K562 (cell line): ENCODE measurements around the gene DGCR6L. TPM values are rescaled to one million over a fixed set of nuclear protein-coding genes. Genes with fewer than 3 reads are reported as not detected.
A peak's percentile ranks its signal among the peaks of the same experiment; 100 is the strongest.

Experiments used
- CHCHD3 ChIP-seq: fragments of 250-450 bp; sonication (Bioruptor Pico); IDR thresholded peaks from 2 replicates; pipeline ENCODE4 v2.1.2; 2022; ENCODE audit warnings: mild to moderate bottlenecking
- FOXM1 ChIP-seq, 2 experiments: fragments of 450-650 bp in 1 of 2; sonication (generic) in 1 of 2; formaldehyde crosslinking in 1 of 2; IDR thresholded peaks; 2 replicates each; pipeline versions ENCODE4 v1.6.1 to v1.9.0; 2017 to 2022; ENCODE audit warnings: low read depth in 2 of 2, mild to moderate bottlenecking in 2 of 2, missing genetic modification reagents in 1 of 2, moderate library complexity in 1 of 2
- GATAD2B ChIP-seq: fragments of 450-650 bp; IDR thresholded peaks from 2 replicates; pipeline ENCODE4 v1.6.1; 2017; ENCODE audit warnings: mild to moderate bottlenecking, borderline replicate concordance
- HNRNPK ChIP-seq: fragments of 200-400 bp; formaldehyde crosslinking; IDR thresholded peaks from one replicate; pipeline ENCODE4 v1.6.1; 2018; ENCODE audit warnings: mild to moderate bottlenecking, low read depth, low read length; ENCODE audit not compliant: poor library complexity, severe bottlenecking
- JUNB ChIP-seq: fragments of 450-650 bp; formaldehyde crosslinking; conservative IDR thresholded peaks from 2 replicates; pipeline ENCODE4 v1.4.0; 2020; ENCODE audit warnings: mild to moderate bottlenecking
- KAT8 ChIP-seq: fragments of 450-650 bp; IDR thresholded peaks from 2 replicates; pipeline ENCODE4 v1.6.1; 2016; ENCODE audit warnings: low read depth, mild to moderate bottlenecking
- NR2C1 ChIP-seq, 2 experiments: fragments of 450-650 bp; IDR thresholded peaks; 2 replicates each; pipeline ENCODE4 v1.6.1; 2017; ENCODE audit warnings: mild to moderate bottlenecking in 2 of 2, antibody characterized with exemption in 1 of 2, inconsistent platforms in 1 of 2, missing compliant biosample characterization in 1 of 2, missing genetic modification characterization in 1 of 2
- NR3C1 ChIP-seq: sonication (generic); formaldehyde crosslinking; IDR thresholded peaks from 2 replicates; pipeline ENCODE4 v1.8.1; 2022; ENCODE audit warnings: missing genetic modification reagents
- PRPF4 ChIP-seq: fragments of 200-400 bp; formaldehyde crosslinking; IDR thresholded peaks from one replicate; pipeline ENCODE4 v1.6.1; 2017; ENCODE audit warnings: low read length, low read depth, mild to moderate bottlenecking; ENCODE audit not compliant: insufficient read depth, poor library complexity, severe bottlenecking
- TCF7 ChIP-seq: sonication (generic); IDR thresholded peaks from 2 replicates; pipeline ENCODE4 v1.6.1; 2016; ENCODE audit warnings: antibody characterized with exemption, borderline replicate concordance
- U2AF2 ChIP-seq: fragments of 200-400 bp; formaldehyde crosslinking; optimal IDR thresholded peaks from 2 replicates; pipeline ENCODE3; 2017; ENCODE audit warnings: low read depth, mild to moderate bottlenecking, low read length
- ZBED1 ChIP-seq: IDR thresholded peaks from 2 replicates; pipeline ENCODE4 v1.6.1; 2014
- ZBTB7A ChIP-seq: IDR thresholded peaks from 2 replicates; pipeline ENCODE4 v1.6.1; 2011; ENCODE audit warnings: low read depth, mild to moderate bottlenecking, low read length, moderate library complexity, borderline replicate concordance; ENCODE audit not compliant: control insufficient read depth
- ZNF140 ChIP-seq: fragments of 250-450 bp; sonication (Bioruptor Pico); IDR thresholded peaks from 2 replicates; pipeline ENCODE4 v1.8.0; 2021; ENCODE audit warnings: moderate library complexity, mild to moderate bottlenecking, inconsistent platforms
- ZNF175 ChIP-seq: fragments of 200-800 bp; sonication (Bioruptor generic); IDR thresholded peaks from 2 replicates; pipeline ENCODE4 v1.6.1; 2016; ENCODE audit warnings: low read depth, mild to moderate bottlenecking, missing genetic modification characterization, missing compliant biosample characterization
- ZNF695 ChIP-seq: fragments of 450-650 bp; formaldehyde crosslinking; IDR thresholded peaks from 2 replicates; pipeline ENCODE4 v1.4.0; 2020; ENCODE audit warnings: mild to moderate bottlenecking, moderate library complexity
- ZNF76 ChIP-seq: fragments of 250-450 bp; sonication (Bioruptor Pico); IDR thresholded peaks from 2 replicates; pipeline ENCODE4 v1.4.0; 2020; ENCODE audit warnings: mild to moderate bottlenecking, moderate library complexity, borderline replicate concordance
- polyA plus RNA-seq, 8 experiments: library from polyadenylated mRNA; depleted of rRNA in 4 of 8; stranded (reverse) in 5 of 8; unstranded in 3 of 8; fragments of >200 nt; fragmentation: Nextera tagmentation in 2 of 8; fragmentation: Illumina TruSeq in 1 of 8; extraction: Ambion mirVana in 2 of 8; extraction: Trizol in 1 of 8; gene quantifications; 2 replicates each; pipeline versions ENCODE4 v1.2.1 to v1.2.3, GENCODE V29; 2011 to 2014; ENCODE audit warnings: inconsistent platforms in 1 of 8, missing spikeins in 1 of 8
- total RNA-seq, 7 experiments: library from RNA; depleted of rRNA in 6 of 7; stranded (reverse); fragments of >200 nt in 6 of 7; fragmentation: Illumina TruSeq in 2 of 7; extraction: Trizol in 2 of 7; gene quantifications; 2 replicates each; pipeline versions ENCODE4 v1.2.1 to v1.2.3, GENCODE V29; 2011 to 2021; ENCODE audit warnings: low replicate concordance in 1 of 7
- TF ChIP-seq, protein P1 (sequence below): conservative IDR thresholded peaks from 2 replicates; pipeline ENCODE4 v1.6.1; 2011; ENCODE audit warnings: low read depth, mild to moderate bottlenecking, low read length; ENCODE audit not compliant: control insufficient read depth
- TF ChIP-seq, protein P2 (sequence below): fragments of 200-400 bp; formaldehyde crosslinking; IDR thresholded peaks from 2 replicates; pipeline ENCODE4 v1.6.1; 2017; ENCODE audit warnings: mild to moderate bottlenecking, low read depth, low read length, moderate library complexity
- TF ChIP-seq, protein P3 (sequence below): fragments of 250-450 bp; sonication (Bioruptor Pico); IDR thresholded peaks from 2 replicates; pipeline ENCODE4 v1.9.0; 2021; ENCODE audit warnings: mild to moderate bottlenecking, inconsistent platforms
- TF ChIP-seq, protein P4 (sequence below): IDR thresholded peaks from 2 replicates; pipeline ENCODE4 v1.6.1; 2016; ENCODE audit warnings: missing genetic modification characterization, missing compliant biosample characterization

DGCR6L gene
- total and polyA plus RNA-seq, 9 of the 15 experiments (the other 6 are each of a cell fraction or from before 2014, with no cell fraction given): 3.6 to 151 (median 51.0) TPM

DNA sequence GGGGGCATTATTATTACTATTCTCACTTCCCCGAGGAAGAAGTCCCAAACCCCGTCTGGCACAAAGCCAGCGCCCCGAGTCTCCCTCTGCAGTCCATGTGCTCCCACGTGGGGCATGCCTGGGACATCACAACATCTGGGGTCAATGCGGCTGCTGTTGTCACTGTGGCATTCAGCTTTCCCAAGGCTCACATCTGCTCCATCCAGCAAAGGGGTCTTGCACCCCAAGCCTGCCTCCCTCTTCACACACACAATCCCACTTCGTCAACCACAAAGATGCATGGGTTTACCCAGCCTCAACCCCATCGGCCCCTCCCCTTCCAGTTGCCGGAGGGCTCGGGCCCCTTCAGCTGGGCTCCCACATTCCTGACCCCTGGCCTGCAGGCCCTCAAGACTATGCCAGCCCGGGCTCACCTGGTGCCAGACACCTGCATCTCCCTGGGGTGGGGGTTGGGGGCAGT lies 28.2 kb downstream of the DGCR6L start (continued):
- TF ChIP-seq TCF7: no peak
- TF ChIP-seq ZNF140 (CRISPR knock-in tag): no peak
- no peak for TF ChIP-seq GATAD2B
- no peak for TF ChIP-seq KAT8
- TF ChIP-seq ZNF76 (CRISPR knock-in tag): no peak
- TF ChIP-seq, protein P1, sequence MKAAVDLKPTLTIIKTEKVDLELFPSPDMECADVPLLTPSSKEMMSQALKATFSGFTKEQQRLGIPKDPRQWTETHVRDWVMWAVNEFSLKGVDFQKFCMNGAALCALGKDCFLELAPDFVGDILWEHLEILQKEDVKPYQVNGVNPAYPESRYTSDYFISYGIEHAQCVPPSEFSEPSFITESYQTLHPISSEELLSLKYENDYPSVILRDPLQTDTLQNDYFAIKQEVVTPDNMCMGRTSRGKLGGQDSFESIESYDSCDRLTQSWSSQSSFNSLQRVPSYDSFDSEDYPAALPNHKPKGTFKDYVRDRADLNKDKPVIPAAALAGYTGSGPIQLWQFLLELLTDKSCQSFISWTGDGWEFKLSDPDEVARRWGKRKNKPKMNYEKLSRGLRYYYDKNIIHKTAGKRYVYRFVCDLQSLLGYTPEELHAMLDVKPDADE: 0 out of 2 replicates have a peak, but pooled peaks have one; percentile 52
- TF ChIP-seq ZNF695 (CRISPR knock-in tag): no peak
- 0 out of 2 replicates have a peak, but pooled peaks have one; percentile 45 for TF ChIP-seq ZBTB7A
- 0 out of 2 replicates have a peak, but pooled peaks have one; percentile 25 for TF ChIP-seq CHCHD3 (CRISPR knock-in tag)
- no peak for TF ChIP-seq NR2C1 (IDR thresholded peaks at IDR 0.05)
- TF ChIP-seq NR2C1 (tag; IDR thresholded peaks at IDR 0.05): no peak
- TF ChIP-seq, protein P2, sequence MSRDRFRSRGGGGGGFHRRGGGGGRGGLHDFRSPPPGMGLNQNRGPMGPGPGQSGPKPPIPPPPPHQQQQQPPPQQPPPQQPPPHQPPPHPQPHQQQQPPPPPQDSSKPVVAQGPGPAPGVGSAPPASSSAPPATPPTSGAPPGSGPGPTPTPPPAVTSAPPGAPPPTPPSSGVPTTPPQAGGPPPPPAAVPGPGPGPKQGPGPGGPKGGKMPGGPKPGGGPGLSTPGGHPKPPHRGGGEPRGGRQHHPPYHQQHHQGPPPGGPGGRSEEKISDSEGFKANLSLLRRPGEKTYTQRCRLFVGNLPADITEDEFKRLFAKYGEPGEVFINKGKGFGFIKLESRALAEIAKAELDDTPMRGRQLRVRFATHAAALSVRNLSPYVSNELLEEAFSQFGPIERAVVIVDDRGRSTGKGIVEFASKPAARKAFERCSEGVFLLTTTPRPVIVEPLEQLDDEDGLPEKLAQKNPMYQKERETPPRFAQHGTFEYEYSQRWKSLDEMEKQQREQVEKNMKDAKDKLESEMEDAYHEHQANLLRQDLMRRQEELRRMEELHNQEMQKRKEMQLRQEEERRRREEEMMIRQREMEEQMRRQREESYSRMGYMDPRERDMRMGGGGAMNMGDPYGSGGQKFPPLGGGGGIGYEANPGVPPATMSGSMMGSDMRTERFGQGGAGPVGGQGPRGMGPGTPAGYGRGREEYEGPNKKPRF: no peak
- TF ChIP-seq U2AF2: no peak
- TF ChIP-seq JUNB (CRISPR knock-in tag): no peak
- no peak for TF ChIP-seq ZNF175 (CRISPR knock-in tag)
- TF ChIP-seq ZBED1: no peak
- TF ChIP-seq NR3C1 (CRISPR knock-in tag): no peak
- TF ChIP-seq, protein P3, sequence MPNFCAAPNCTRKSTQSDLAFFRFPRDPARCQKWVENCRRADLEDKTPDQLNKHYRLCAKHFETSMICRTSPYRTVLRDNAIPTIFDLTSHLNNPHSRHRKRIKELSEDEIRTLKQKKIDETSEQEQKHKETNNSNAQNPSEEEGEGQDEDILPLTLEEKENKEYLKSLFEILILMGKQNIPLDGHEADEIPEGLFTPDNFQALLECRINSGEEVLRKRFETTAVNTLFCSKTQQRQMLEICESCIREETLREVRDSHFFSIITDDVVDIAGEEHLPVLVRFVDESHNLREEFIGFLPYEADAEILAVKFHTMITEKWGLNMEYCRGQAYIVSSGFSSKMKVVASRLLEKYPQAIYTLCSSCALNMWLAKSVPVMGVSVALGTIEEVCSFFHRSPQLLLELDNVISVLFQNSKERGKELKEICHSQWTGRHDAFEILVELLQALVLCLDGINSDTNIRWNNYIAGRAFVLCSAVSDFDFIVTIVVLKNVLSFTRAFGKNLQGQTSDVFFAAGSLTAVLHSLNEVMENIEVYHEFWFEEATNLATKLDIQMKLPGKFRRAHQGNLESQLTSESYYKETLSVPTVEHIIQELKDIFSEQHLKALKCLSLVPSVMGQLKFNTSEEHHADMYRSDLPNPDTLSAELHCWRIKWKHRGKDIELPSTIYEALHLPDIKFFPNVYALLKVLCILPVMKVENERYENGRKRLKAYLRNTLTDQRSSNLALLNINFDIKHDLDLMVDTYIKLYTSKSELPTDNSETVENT (CRISPR knock-in tag): peak; percentile 40; the same call in 1 of the 2 replicates
- no peak for TF ChIP-seq FOXM1 (IDR thresholded peaks at IDR 0.05; ENCODE audit: low read depth)
- TF ChIP-seq FOXM1 (CRISPR knock-in tag; IDR thresholded peaks at IDR 0.05; ENCODE audit: low read depth): no peak; the same call in 1 of the 2 replicates
- TF ChIP-seq, protein P4, sequence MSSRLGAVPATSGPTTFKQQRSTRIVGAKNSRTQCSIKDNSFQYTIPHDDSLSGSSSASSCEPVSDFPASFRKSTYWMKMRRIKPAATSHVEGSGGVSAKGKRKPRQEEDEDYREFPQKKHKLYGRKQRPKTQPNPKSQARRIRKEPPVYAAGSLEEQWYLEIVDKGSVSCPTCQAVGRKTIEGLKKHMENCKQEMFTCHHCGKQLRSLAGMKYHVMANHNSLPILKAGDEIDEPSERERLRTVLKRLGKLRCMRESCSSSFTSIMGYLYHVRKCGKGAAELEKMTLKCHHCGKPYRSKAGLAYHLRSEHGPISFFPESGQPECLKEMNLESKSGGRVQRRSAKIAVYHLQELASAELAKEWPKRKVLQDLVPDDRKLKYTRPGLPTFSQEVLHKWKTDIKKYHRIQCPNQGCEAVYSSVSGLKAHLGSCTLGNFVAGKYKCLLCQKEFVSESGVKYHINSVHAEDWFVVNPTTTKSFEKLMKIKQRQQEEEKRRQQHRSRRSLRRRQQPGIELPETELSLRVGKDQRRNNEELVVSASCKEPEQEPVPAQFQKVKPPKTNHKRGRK (tag): no peak
- TF ChIP-seq PRPF4: no peak
- TF ChIP-seq HNRNPK: no peak
